NCI-H748 (cell line): ENCODE results near the gene PRR35.

ENCODE experiments used
- DNase-seq: peaks from one replicate; lab custom pipeline; 2025; ENCODE audit not compliant: unreplicated experiment; lab: John Stamatoyannopoulos, UW

Gene PRR35

GRCh38 chr16:546909-547770 is 13.1 kb upstream of the PRR35 start:
- peak; percentile 55 for DNase-seq

- no peak for DNase-seq
Measured at GRCh38 chr16:548586-548985, 11.6 kb upstream of the PRR35 start.

DNA sequence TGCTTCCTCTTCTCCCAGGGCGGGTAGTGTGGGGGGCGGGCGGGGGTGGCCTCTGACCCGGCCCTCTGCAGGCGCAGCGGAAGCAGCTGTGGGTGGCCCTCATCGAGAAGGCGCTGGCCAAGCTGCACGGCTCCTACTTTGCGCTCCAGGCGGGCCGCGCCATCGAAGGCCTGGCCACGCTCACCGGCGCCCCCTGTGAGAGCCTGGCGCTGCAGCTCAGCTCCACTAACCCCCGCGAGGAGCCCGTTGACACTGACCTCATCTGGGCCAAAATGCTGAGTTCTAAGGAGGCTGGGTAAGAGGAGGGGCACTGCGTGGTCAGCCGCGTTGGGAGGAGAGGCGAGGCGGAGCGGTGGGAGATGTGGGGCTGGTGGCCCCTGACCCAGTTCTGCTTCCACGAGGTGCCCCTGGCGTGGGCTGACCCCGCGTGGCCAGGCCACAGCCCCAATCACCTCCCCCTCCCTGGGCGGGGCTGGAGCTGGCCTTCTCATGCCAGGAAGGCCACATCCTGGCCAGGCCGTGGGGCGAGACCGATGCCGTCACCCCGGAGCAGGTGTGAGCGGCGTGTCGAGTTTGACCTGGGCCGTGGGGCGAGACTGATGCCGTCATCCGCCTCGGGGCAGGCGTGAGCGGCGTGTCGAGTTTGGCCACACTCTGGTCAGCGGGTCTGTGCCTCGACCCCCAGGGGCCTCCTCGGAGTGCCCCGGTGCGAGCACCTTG is 10.5 kb upstream of the PRR35 start:
- DNase-seq = no peak

DNA sequence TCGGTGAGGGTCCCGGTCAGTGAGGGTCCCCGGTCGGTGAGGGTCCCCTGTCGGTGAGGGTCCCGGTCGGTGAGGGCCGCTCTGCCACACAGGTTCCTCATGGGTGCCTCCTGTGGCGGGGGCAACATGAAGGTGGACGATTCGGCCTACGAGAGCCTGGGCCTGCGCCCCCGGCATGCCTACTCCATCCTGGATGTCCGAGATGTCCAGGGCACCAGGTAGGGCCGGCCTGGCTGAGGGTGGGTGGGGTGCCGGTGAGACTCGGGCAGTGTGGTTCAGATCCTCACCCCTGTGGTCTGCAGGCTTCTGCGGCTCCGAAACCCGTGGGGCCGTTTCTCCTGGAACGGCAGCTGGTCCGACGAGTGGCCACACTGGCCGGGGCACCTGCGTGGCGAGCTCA is 9.0 kb upstream of the PRR35 start:
- no peak for DNase-seq

GRCh38 chr16:552171-552570 is 8.0 kb upstream of the PRR35 start:
- DNase-seq = no peak

- no peak for DNase-seq
Measured at GRCh38 chr16:553601-554296, 6.4 kb upstream of the PRR35 start.

GRCh38 chr16:554297-554621 is 5.9 kb upstream of the PRR35 start:
- no peak for DNase-seq

- no peak for DNase-seq
Measured at GRCh38 chr16:554640-555365, 5.4 kb upstream of the PRR35 start.

DNA sequence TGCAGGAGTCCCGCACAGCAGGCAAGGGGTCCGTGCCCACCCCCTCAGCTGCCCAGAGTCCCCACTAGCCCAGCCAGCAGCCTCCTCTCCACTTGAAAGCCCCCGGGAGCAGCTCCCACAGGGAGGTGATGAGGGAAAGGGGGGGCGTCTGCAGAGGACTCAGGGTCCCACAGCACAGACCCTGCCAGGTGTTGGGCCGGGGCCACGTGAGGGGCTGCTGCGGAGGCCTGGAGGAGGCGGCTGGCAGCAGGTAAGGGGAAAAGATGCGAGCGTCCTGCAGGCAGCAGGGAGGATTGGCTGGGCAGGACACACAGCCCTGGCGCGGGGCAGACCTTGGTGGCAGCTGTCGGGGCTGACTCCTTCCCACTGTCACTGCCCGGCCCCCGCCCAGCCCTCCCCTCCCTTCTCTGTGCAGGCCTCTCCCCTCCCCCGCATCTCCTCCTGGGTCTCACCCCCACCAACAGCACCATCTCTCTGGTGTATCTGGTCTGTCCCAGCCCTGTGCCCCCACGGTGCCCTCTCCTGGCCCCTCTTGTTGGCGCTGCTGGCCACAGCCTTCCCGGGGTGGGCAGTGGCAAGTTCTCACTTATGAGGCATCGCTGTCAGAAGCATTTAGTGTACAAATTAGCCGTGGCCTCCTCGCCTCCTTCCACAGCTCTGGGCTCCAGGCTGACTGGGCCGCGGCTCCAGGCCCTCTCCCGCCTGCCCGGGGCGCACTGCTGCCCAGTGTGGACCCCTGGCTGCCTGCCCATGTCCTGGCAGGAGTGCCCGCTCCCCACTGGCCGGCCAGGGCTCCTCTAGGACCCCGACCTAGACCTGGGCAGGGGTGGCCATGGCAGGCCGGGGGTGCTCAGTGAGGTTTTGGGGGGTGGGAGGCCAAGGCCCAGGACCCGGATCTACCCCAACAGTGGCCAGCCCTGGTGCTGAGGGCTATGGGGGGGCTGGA is 4.4 kb upstream of the PRR35 start:
- DNase-seq = no peak

- no peak for DNase-seq
Measured at GRCh38 chr16:556474-557173, 3.6 kb upstream of the PRR35 start.

DNA sequence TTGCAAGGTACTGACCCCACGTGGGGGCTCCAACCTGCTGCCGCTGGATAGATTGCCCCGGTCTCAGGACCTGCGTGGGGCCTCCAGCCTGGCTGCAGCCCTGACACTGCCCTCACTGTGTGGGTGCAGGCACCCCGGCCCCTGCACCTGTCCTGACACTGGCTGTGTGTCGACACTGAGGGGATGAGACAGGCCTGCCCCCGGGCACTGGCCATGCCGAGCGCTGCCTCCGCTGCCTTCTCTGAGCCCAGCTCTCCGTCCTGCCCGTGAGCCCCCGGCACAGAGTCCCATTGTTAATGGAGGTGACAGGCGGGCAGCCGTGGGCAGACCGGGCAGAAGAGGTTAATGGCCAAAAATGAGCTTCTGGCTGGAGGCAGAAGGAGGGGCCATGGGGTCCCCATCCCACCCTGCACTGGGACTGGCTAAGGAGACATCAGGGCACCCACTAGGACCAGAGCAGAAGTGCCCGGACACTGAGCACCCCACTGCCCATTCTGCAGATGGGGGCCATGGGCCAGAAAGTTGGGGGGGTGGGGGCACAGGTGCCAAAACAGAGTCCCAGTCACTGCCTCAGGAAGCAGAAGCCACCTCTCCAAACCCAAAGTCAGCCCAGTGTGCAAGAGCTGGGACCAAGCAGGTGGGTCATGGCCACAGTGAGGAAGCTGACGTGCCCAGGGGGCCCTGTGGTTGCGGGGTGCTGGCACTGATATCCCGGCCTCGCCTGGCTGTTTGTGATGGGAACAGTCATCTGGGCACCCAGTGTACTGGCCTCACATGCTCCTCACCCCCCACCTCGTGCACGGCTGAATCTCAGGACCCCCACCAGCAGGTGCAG is 2.5 kb upstream of the PRR35 start:
- DNase-seq = no peak

GRCh38 chr16:558298-559020 is 1.7 kb upstream of the PRR35 start:
- no peak for DNase-seq

- no peak for DNase-seq
Measured at GRCh38 chr16:559021-559380, 1.2 kb upstream of the PRR35 start.

DNA sequence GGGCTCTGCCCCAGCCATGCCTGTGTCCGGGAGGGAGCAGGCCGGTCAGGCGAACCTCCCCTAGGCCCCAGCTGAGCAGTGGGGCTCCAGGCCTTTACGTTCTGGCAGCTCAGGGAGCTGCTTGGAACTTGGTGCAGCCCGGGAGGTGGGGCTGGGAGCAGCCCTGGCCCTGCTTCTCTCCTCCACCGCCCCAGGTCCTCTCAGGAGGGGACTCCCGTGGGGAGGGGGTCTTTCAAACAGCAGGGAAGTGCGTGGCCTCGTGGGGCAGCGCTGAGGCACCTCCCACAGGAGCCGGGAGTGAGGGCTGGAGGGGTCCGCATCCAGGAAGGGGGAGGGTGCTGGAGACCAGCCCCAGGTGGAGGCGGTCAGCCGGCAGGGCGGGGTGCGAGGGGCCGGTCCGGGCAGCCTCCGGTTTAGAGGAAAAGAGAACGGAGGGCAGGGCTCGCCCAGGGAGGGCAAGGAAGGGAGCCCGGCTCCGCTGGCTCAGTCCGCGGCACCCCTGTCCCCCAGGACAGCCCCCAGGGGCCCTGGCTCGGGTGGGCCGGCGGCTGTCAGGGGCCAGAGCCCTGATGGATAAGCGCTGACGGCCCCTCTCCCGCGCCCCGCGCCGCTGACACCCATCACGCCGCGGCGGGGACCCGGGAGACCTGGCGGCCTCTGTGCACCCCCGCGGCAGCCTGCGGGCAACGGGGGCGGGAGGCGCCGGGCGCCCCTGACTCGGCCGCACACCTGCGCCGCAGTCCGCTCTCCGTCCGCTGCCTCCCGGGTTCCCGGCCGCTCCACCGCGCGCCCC is 587 bp upstream of the PRR35 start:
- no peak for DNase-seq

GRCh38 chr16:560701-561412 is 663 bp downstream of the PRR35 start:
- no peak for DNase-seq

DNA sequence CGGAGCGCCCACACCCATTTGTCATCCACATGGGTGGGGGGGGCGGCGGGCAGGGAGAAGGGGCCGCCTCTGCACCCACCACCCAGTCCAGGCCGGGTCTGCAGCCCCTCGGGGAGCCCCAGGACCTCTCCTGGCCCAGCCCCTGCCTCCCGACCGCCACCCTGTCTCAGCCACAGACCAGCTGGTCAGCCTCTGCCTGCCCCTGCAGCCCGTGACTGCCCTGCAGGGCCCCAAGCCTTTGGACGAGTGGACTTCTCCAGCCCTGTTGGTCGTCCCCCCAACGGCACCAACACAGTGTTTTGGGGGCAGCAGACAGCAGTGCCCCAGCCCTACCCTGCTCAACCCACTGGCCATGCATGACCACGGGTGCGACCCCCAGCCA is 1.2 kb downstream of the PRR35 start:
- DNase-seq = no peak
